GM18907 (cell line): ENCODE measurements around the gene MAP3K5.
"Not testable (repeated sequence)": the region's sequence is repeated elsewhere in the genome, so short reads cannot be mapped to it uniquely, and the experiment has no call there.

Source experiments
- ATAC-seq: cut with Tn5 transposase; IDR thresholded peaks from one replicate; pipeline ENCODE4 v1.9.1; 2021; ENCODE audit warnings: mild to moderate bottlenecking, moderate library complexity; ENCODE audit not compliant: unreplicated experiment

MAP3K5 gene

GRCh38 chr6:136795386-136795785 lies 3.1 kb upstream of the MAP3K5 start:
- ATAC-seq, result no peak

- no peak for ATAC-seq
These were observed 1.1 kb upstream of the MAP3K5 start for GRCh38 chr6:136793363-136793762.

- ATAC-seq, result no peak
These were observed 225 bp downstream of the MAP3K5 start for GRCh38 chr6:136792095-136792409.

- peak; percentile 31 for ATAC-seq
These were observed 782 bp downstream of the MAP3K5 start for GRCh38 chr6:136791296-136792094.

GRCh38 chr6:136790411-136791295 lies 1.6 kb downstream of the MAP3K5 start:
- ATAC-seq, result no peak

GRCh38 chr6:136789440-136789839 lies 2.8 kb downstream of the MAP3K5 start:
- ATAC-seq, result not testable (repeated sequence)

GRCh38 chr6:136788069-136788902 lies 4.0 kb downstream of the MAP3K5 start:
- ATAC-seq, result no peak

- no peak for ATAC-seq
These were observed 4.6 kb downstream of the MAP3K5 start for GRCh38 chr6:136787726-136788068.

GRCh38 chr6:136786658-136787057 lies 5.6 kb downstream of the MAP3K5 start:
- ATAC-seq, result no peak

GRCh38 chr6:136784910-136785746 lies 7.1 kb downstream of the MAP3K5 start:
- ATAC-seq, result peak; percentile 46

- ATAC-seq, result no peak
These were observed 8.0 kb downstream of the MAP3K5 start for GRCh38 chr6:136784271-136784664.

GRCh38 chr6:136783495-136784270 lies 8.6 kb downstream of the MAP3K5 start:
- ATAC-seq, result peak; percentile 78

- ATAC-seq, result no peak
These were observed 9.3 kb downstream of the MAP3K5 start for GRCh38 chr6:136783021-136783420.

- no peak for ATAC-seq
These were observed 10.1 kb downstream of the MAP3K5 start for GRCh38 chr6:136782021-136782770.

GRCh38 chr6:136780972-136781371 lies 11.3 kb downstream of the MAP3K5 start:
- ATAC-seq, result no peak

GRCh38 chr6:136779682-136780081 lies 12.6 kb downstream of the MAP3K5 start:
- no peak for ATAC-seq

GRCh38 chr6:136777651-136778050 lies 14.6 kb downstream of the MAP3K5 start:
- no peak for ATAC-seq

GRCh38 chr6:136775548-136775947 lies 16.7 kb downstream of the MAP3K5 start:
- no peak for ATAC-seq

GRCh38 chr6:136775081-136775480 lies 17.2 kb downstream of the MAP3K5 start:
- ATAC-seq, result no peak
